Endothelial cell of umbilical vein (primary cell): ENCODE data around the gene TMEM131.

ENCODE experiments used
- CTCF ChIP-seq, 2 donors: IDR thresholded peaks; 1 replicate in 1 of 2; 2 replicates in 1 of 2; pipeline ENCODE4 v1.5.1; 2011; ENCODE audit warnings: low read length in 2 of 2, mild to moderate bottlenecking in 2 of 2, moderate library complexity in 2 of 2, control low read depth in 1 of 2, inconsistent platforms in 1 of 2, low read depth in 1 of 2; ENCODE audit not compliant: insufficient read depth in 1 of 2; ENCODE audit errors: extremely low read depth in 1 of 2
- EZH2 ChIP-seq: IDR thresholded peaks from 2 replicates; pipeline ENCODE4 v1.6.1; 2012; ENCODE audit warnings: borderline replicate concordance, low read depth, mild to moderate bottlenecking, moderate library complexity, low read length, inconsistent platforms; ENCODE audit not compliant: severe bottlenecking
- FOS ChIP-seq: IDR thresholded peaks from 2 replicates; pipeline ENCODE4 v1.6.1; 2011; ENCODE audit warnings: mild to moderate bottlenecking, low read length, moderate library complexity, borderline replicate concordance; ENCODE audit not compliant: insufficient read depth
- GATA2 ChIP-seq: IDR thresholded peaks from 2 replicates; pipeline ENCODE4 v1.7.0; 2011; ENCODE audit warnings: low read depth, mild to moderate bottlenecking, moderate library complexity, mixed read lengths, low read length; ENCODE audit not compliant: insufficient read length, insufficient read depth
- JUN ChIP-seq: IDR thresholded peaks from 2 replicates; pipeline ENCODE4 v1.6.1; 2011; ENCODE audit warnings: borderline replicate concordance, low read depth; ENCODE audit not compliant: insufficient read length, insufficient read depth
- MAX ChIP-seq: IDR thresholded peaks from 2 replicates; pipeline ENCODE4 v1.6.1; 2011; ENCODE audit not compliant: insufficient read depth, insufficient read length
- MYC ChIP-seq: IDR thresholded peaks from one replicate; pipeline ENCODE4 v1.6.1; 2011; ENCODE audit warnings: mild to moderate bottlenecking, low read depth, low read length
- POLR2A ChIP-seq: IDR thresholded peaks from 2 replicates; pipeline ENCODE4 v1.6.1; 2012; ENCODE audit warnings: low read depth, mild to moderate bottlenecking, control low read depth, low read length
- POLR2AphosphoS5 ChIP-seq: IDR thresholded peaks from 2 replicates; pipeline ENCODE4 v1.6.1; 2012; ENCODE audit warnings: low read depth, mild to moderate bottlenecking, control low read depth, low read length, moderate library complexity; ENCODE audit not compliant: insufficient read depth

GRCh38 chr2:97992836-97993825 lies 2.6 kb downstream of the TMEM131 start:
- TF ChIP-seq MAX, result no peak
- no peak for TF ChIP-seq POLR2A
- TF ChIP-seq EZH2, result no peak
- no peak for TF ChIP-seq CTCF (IDR thresholded peaks at IDR 0.05; ENCODE audit: extremely low read depth in 1 of 2, insufficient read depth in 1 of 2, low read depth in 1 of 2, low read length in 2 of 2)
- TF ChIP-seq FOS, result no peak
- TF ChIP-seq GATA2, result no peak
- TF ChIP-seq MYC, result no peak
- TF ChIP-seq JUN, result no peak
- TF ChIP-seq POLR2AphosphoS5, result no peak
